Activated naive CD8-positive, alpha-beta T cell (primary cell): ENCODE data around the gene WBP11.
A peak's percentile ranks its signal among the peaks of the same experiment; 100 is the strongest.

Experiments
- H3K27ac Mint-ChIP-seq: one replicate; pipeline ENCODE4 v1.8.0; 2021; ENCODE audit warnings: mixed read lengths
- H3K27me3 Mint-ChIP-seq: one replicate; pipeline ENCODE4 v1.8.0; 2021; ENCODE audit warnings: mixed read lengths
- H3K36me3 Mint-ChIP-seq: one replicate; pipeline ENCODE4 v1.8.0; 2021; ENCODE audit warnings: mixed read lengths
- H3K4me1 Mint-ChIP-seq: one replicate; pipeline ENCODE4 v1.8.0; 2021; ENCODE audit warnings: low read depth, mixed read lengths
- H3K4me3 Mint-ChIP-seq: one replicate; pipeline ENCODE4 v1.8.0; 2021; ENCODE audit warnings: mild to moderate bottlenecking, mixed read lengths
- H3K9me3 Mint-ChIP-seq: one replicate; pipeline ENCODE4 v1.8.0; 2021; ENCODE audit warnings: low read depth, mixed read lengths

The WBP11 gene

GRCh38 chr12:14834509-14834908 is 31.2 kb upstream of the WBP11 start:
- H3K36me3 Mint-ChIP-seq: peaks cover 7% of the 10 kb centered on the region
- no peaks in the 10 kb centered on the region for H3K9me3 Mint-ChIP-seq
- H3K27me3 Mint-ChIP-seq: peaks cover 27% of the 10 kb centered on the region
- H3K27ac Mint-ChIP-seq: no peak overlapping the region
- H3K4me1 Mint-ChIP-seq: no peaks in the 10 kb centered on the region
- no peak overlapping the region for H3K4me3 Mint-ChIP-seq

GRCh38 chr12:14833952-14834351 is 30.7 kb upstream of the WBP11 start:
- Mint-ChIP-seq H3K36me3 (peaks cover 2% of the 10 kb centered on the region), H3K4me1 (no peaks in the 10 kb centered on the region), H3K4me3 (no peak overlapping the region), H3K27ac (no peak overlapping the region), H3K27me3 (peaks cover 24% of the 10 kb centered on the region), H3K9me3 (no peaks in the 10 kb centered on the region)

DNA sequence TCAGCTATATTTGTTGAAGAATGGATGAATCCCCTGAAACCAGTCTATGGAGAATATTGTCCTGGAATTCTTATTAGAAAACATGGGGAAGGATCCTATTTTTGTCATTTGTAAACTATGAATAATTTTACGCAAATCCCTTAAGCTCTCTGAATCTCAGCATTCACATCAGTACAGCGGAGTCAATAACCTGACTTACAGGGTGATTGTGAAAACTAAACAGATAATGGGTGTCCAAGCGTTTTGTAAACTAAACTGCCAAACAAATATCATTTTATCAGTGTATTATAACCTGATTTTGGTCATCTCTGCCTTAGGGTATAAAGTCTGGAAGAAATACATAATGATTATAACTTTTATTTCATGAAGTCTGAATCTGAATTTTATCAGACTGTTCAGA is 30.1 kb upstream of the WBP11 start:
- Mint-ChIP-seq H3K27me3 (peaks cover 21% of the 10 kb centered on the region), H3K4me3 (no peak overlapping the region), H3K9me3 (no peaks in the 10 kb centered on the region), H3K4me1 (no peaks in the 10 kb centered on the region), H3K36me3 (peaks cover 2% of the 10 kb centered on the region), H3K27ac (no peak overlapping the region)

DNA sequence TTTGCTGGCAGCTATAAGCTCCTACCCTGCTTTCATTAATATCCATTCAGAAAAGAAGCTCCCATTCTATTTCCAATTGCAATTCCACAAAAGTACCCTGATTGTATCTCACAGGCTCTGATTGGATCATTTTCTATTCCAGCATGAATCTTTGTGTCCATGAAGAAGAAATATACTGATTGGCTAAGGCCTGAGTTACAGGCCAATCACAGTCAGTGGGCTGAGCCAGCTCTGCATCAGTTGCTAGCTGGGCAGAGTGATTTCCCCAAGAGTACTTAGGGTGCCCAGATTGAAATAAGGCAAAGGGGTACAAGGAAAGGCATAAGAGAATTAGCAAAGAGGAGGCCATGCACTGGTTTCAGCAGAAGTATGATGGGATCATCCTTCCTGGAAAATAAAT is 25.6 kb upstream of the WBP11 start:
- Mint-ChIP-seq H3K27ac (no peak overlapping the region), H3K36me3 (peaks cover 2% of the 10 kb centered on the region), H3K4me1 (peaks cover 5% of the 10 kb centered on the region), H3K9me3 (no peaks in the 10 kb centered on the region), H3K4me3 (no peak overlapping the region), H3K27me3 (peaks cover 14% of the 10 kb centered on the region)

DNA sequence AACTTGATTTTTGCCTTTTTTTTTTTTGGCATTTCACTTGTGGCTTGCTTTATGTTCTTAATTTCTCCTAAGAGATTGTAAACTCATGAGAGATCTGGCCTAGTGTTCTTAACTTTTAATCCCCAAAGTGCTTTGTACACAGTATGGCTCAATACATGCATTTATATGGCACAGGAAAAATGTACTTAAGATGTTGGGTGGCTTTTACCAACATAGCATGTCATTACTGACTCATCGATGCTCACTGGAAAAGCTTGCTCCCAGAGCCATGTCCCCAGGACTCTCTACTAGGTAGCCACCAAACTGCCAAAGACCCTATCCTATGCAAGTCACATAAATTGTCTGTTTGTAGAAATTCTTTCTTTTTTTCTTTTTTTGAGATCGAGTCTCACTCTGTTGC is 23.8 kb upstream of the WBP11 start:
- peaks cover 5% of the 10 kb centered on the region for H3K4me1 Mint-ChIP-seq
- peaks cover 2% of the 10 kb centered on the region for H3K36me3 Mint-ChIP-seq
- no peak overlapping the region for H3K27ac Mint-ChIP-seq
- H3K4me3 Mint-ChIP-seq: no peak overlapping the region
- H3K27me3 Mint-ChIP-seq: peaks cover 3% of the 10 kb centered on the region
- H3K9me3 Mint-ChIP-seq: no peaks in the 10 kb centered on the region

- Mint-ChIP-seq H3K4me3 (no peak overlapping the region), H3K36me3 (no peaks in the 10 kb centered on the region), H3K9me3 (no peaks in the 10 kb centered on the region), H3K27ac (no peak overlapping the region), H3K27me3 (peaks cover under 1% of the 10 kb centered on the region), H3K4me1 (peaks cover 5% of the 10 kb centered on the region)
Observed at GRCh38 chr12:14826491-14826890, 23.2 kb upstream of the WBP11 start.

DNA sequence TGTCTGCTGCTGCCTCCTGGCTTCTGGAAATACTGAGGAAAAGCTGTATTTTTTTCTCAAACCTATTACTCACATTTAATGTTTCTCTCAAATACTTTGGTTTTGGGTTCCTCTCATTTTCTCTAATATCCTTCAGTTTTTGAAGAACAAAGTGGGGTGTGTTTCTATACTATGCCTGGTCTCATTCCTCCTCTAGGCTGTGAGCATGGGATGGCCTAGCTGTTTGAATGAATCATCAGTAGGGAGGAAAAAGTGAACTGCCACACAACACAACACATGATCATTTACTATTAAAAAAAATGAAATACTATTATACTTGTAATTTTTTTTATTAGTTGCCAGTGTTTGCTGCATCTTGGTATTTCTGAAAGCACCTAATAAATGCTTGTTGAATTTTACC is 22.0 kb upstream of the WBP11 start:
- Mint-ChIP-seq H3K9me3 (no peaks in the 10 kb centered on the region), H3K27ac (no peak overlapping the region), H3K4me1 (peaks cover 5% of the 10 kb centered on the region), H3K27me3 (no peaks in the 10 kb centered on the region), H3K36me3 (no peaks in the 10 kb centered on the region), H3K4me3 (no peak overlapping the region)

- Mint-ChIP-seq H3K4me1 (peaks cover 5% of the 10 kb centered on the region), H3K9me3 (no peaks in the 10 kb centered on the region), H3K4me3 (no peak overlapping the region), H3K27ac (no peak overlapping the region), H3K36me3 (no peaks in the 10 kb centered on the region), H3K27me3 (no peaks in the 10 kb centered on the region)
Observed at GRCh38 chr12:14824012-14824634, 20.8 kb upstream of the WBP11 start.

DNA sequence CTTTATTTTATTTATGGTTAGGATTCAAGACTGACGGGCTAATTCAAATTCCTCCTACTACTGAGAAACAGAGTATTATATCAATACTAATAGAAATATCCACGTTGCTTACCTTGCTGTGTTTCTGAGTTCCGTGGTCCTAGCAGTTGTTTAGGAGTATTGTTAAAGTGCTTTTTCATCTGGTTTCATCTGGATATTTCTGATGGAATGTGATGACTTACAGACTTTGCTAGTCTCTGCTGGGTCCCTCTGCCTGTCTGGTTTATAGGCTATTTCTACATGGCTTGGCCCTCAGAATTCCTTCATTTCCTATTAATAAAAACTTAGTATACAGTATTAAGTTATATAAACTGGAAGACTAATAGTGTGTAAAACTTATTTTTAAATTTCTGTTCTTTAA is 10.7 kb upstream of the WBP11 start, which contains the start of gene SMCO3:
SMCO3 (minus strand) TSS at position 169 of the 400 bp plus-strand sequence. CDS start 7,502 bp downstream, outside the sequence.
- Mint-ChIP-seq H3K27ac (no peak within 1 kb of the TSS), H3K9me3 (peaks cover 6% of the 10 kb centered on the region), H3K36me3 (peaks cover 7% of the 10 kb centered on the region), H3K4me3 (no peak within 1 kb of the TSS), H3K27me3 (peaks cover 2% of the 10 kb centered on the region), H3K4me1 (peaks cover 20% of the 10 kb centered on the region)

DNA sequence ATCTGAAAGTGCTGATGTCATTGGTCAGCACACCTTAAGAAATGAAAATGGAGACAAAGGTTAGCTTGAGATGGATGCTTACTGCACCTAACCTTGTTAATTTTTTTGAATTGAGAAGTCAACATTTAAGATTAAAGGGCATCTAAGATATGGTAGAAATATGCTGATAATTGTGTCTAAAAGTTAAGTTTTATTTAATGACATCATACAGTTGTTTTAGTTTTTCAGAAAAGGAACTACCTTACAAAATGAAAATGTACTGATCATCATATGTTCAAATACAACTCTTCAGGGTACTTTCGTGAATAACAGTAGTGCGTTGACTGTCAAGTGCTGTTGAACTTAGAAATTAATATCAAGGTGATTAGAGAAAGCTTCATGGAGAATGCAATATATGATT is 8.2 kb upstream of the WBP11 start:
- H3K27ac Mint-ChIP-seq: no peak overlapping the region
- no peak overlapping the region for H3K4me3 Mint-ChIP-seq

GRCh38 chr12:14810953-14811483 is 7.7 kb upstream of the WBP11 start:
- H3K9me3 Mint-ChIP-seq: no peaks in the 10 kb centered on the region
- no peak overlapping the region for H3K27ac Mint-ChIP-seq
- peak overlapping the region; percentile 10 for H3K4me3 Mint-ChIP-seq
- H3K27me3 Mint-ChIP-seq: no peaks in the 10 kb centered on the region
- H3K4me1 Mint-ChIP-seq: peaks cover 15% of the 10 kb centered on the region
- no peaks in the 10 kb centered on the region for H3K36me3 Mint-ChIP-seq

More for the DNA sequence above, 8.2 kb upstream of the WBP11 start:
- H3K4me1 Mint-ChIP-seq: peaks cover 15% of the 10 kb centered on the region
- H3K27me3 Mint-ChIP-seq: no peaks in the 10 kb centered on the region
- no peaks in the 10 kb centered on the region for H3K36me3 Mint-ChIP-seq
- H3K9me3 Mint-ChIP-seq: no peaks in the 10 kb centered on the region

DNA sequence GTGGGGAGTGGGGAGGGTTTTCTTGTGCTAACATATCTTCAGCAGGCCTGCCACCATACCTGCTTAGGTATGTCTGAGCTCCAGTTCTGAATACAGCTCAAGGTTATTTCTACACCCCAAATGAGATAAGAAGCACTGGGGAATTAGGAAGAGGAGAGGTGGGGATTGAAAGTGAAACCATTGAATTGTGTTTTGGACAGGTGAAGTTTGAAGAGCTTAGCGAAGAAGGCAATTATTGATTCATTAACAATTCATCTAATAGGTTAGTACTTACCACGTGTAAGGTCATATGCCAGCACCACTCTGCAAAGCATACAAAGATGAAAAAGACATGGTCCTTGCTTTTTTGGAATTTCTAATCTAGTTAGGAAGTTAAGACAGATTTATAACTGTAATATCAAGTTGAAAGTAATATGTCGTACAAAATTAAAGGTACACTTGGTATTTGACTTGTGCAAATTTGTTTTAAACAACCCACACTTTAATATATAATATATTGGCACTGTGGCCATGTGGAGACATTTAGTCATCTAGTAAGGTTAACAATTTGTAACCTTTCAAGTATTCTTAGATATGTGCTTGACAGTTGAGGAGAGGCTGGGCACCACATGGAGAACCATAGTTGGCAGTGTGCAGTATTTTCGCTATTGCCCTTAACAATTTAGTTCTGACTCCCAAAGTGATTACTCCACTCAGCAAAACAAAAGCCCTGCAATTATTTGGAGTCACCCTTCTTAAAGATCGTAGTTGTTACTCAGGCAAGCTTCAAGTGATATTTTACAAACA is 7.1 kb upstream of the WBP11 start:
- Mint-ChIP-seq H3K27ac (no peak overlapping the region), H3K4me3 (peak overlapping the region; percentile 10)

DNA sequence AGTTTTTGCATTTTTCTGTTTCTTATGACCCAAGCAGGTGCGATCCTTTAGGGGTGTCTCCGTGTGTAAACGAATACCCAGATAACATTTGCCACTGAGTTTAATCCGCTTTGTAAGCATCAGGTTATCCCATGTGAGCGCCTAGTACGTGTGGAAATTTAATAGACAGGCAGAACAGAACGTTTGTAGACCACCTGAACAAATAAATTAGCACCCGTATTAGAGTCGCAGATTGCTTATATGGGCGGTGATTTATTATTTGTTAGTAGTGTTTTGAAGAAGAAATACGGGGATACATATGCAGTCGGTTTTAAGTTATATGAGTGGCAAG is 517 bp upstream of the WBP11 start:
- H3K4me1 Mint-ChIP-seq: peaks cover 30% of the 10 kb centered on the region
- peaks cover 8% of the 10 kb centered on the region for H3K36me3 Mint-ChIP-seq
- no peak overlapping the region for H3K4me3 Mint-ChIP-seq

More for the DNA sequence above, 7.1 kb upstream of the WBP11 start:
- Mint-ChIP-seq H3K4me1 (peaks cover 20% of the 10 kb centered on the region), H3K36me3 (no peaks in the 10 kb centered on the region), H3K27me3 (no peaks in the 10 kb centered on the region), H3K9me3 (no peaks in the 10 kb centered on the region)

GRCh38 chr12:14802721-14803010 is 612 bp downstream of the WBP11 start:
- H3K27ac Mint-ChIP-seq: no peak overlapping the region
- peaks cover 10% of the 10 kb centered on the region for H3K36me3 Mint-ChIP-seq
- no peaks in the 10 kb centered on the region for H3K27me3 Mint-ChIP-seq
- H3K4me3 Mint-ChIP-seq: no peak overlapping the region
- H3K9me3 Mint-ChIP-seq: no peaks in the 10 kb centered on the region
- H3K4me1 Mint-ChIP-seq: peaks cover 31% of the 10 kb centered on the region

More for the DNA sequence above, 517 bp upstream of the WBP11 start:
- no peaks in the 10 kb centered on the region for H3K27me3 Mint-ChIP-seq
- no peaks in the 10 kb centered on the region for H3K9me3 Mint-ChIP-seq
- H3K27ac Mint-ChIP-seq: no peak overlapping the region

GRCh38 chr12:14802247-14802646 is 1.0 kb downstream of the WBP11 start:
- peaks cover 10% of the 10 kb centered on the region for H3K36me3 Mint-ChIP-seq
- peaks cover 31% of the 10 kb centered on the region for H3K4me1 Mint-ChIP-seq
- H3K27me3 Mint-ChIP-seq: no peaks in the 10 kb centered on the region
- no peaks in the 10 kb centered on the region for H3K9me3 Mint-ChIP-seq
- no peak overlapping the region for H3K27ac Mint-ChIP-seq
- H3K4me3 Mint-ChIP-seq: no peak overlapping the region
